ENCODE data around the gene WTIP.
"Not testable (repeated sequence)": the region's sequence is repeated elsewhere in the genome, so short reads cannot be mapped to it uniquely, and the experiment has no call there.

The WTIP gene

DNA sequence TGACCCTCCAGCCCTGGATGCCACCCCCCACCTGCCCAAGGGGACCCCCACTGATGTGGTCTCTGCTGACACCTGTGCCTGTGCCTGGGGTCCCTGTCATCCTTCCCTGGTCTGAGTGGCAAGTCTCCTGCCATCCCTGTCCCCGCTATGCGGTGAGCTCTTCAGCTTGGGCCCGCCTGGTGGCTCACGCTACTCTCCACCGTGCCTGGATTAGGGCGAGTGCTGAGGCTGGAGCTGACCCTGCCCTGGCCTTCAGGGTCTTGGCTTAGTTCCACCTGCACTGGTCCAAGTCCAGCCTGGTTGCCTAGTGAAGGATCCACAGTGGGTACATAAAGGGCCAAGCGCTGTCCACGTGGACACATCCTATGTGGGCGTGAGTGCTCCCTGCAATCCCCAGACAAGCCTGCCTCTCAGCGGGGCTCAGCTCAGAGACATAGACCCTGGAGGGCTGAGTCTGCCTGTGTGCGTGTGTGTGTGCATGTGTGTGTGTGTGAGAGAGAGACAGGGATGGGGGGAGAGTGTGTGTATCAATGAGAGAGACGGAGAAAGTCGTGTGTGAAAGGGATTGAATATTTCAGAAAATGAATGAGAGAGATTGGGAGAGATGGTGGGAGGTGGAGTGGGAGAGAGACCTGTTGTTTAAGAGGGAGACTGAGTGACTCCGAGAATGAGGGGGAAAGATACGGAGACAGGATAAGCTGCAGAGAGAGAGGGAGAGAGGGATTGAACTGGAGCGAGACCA is 22.1 kb downstream of the WTIP start:
- DNase-seq (ENCODE audit: low read depth in 2 of 2): no peak

DNA sequence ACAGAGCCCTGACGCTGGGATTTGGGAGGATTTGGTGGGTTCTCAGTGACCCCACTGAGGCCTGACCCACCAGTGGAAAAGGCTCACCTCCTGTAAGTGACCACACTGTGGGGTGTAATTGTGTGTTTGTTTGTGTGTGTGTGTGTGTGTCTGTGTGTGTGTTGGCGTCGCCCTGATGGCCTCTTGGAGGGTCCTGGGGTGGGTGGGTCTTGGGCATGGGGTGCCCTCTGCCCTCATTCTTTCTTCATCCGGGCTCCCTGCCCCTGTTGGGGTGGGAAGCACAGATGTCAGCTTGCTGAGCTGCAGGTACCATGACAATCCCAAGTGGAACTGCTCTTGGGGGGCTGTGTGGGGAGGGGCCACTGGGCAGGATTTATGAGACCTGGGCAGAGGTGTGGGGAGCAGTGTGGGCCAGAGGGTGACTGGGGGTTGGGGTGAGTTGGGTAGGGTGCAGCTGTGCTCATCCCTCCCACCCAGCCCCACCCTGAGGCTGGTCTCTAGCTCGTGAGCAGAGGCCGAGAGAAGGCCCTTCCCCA is 22.8 kb downstream of the WTIP start:
- DNase-seq (ENCODE audit: low read depth in 2 of 2): no peak

GRCh38 chr19:34504809-34505291 is 23.3 kb downstream of the WTIP start:
- DNase-seq (ENCODE audit: low read depth in 2 of 2): no peak

- no peak for DNase-seq (ENCODE audit: low read depth in 2 of 2)
Measured at GRCh38 chr19:34505321-34506025, 23.9 kb downstream of the WTIP start.

DNA sequence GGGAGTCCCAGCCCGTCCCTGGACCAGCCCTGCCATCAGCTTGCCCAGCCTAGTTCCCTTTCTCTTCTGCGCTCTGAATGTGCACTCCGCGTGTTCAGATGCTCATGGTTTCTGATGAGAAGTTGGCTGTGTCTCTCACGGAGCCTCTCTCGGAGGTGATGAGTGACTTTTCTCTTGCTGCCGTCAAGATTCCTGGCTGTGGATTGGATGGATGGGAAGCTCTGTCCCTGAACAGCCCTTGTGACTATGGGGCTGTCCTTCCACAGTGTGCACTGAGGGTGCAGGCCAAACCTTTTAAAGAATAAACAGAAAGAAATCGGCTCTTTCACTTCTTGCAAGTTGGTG is 24.4 kb downstream of the WTIP start:
- DNase-seq (ENCODE audit: low read depth in 2 of 2): no peak

GRCh38 chr19:34507414-34508067 is 26.0 kb downstream of the WTIP start:
- no peak for DNase-seq (ENCODE audit: low read depth in 2 of 2)

DNA sequence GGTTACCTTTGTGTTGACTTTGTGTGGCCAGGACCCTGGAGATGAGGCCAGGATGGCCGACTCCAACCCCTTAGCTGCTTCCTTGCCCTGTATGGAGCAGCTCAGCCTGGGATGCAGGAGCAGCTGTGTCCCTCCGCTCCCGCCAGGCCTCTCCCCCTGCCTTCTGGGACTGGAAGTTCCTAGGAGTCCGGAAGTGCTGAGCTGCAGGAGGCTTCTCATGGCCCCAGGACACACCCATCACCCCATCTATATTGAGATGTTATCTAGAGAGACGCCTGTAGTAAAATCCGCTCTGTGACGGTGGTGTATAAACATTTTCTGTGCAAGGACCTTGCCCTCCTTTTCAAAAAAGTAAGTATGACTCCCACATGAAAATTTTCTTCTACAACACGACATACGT is 27.0 kb downstream of the WTIP start:
- no peak for DNase-seq (ENCODE audit: low read depth in 2 of 2)

- not testable (repeated sequence) for DNase-seq (ENCODE audit: low read depth in 2 of 2)
Measured at GRCh38 chr19:34510904-34511303, 29.3 kb downstream of the WTIP start.

- DNase-seq (ENCODE audit: low read depth in 2 of 2): no peak
Measured at GRCh38 chr19:34512254-34512822, 30.8 kb downstream of the WTIP start.

- no peak for DNase-seq (ENCODE audit: low read depth in 2 of 2)
Measured at GRCh38 chr19:34513767-34514166, 32.2 kb downstream of the WTIP start.

DNA sequence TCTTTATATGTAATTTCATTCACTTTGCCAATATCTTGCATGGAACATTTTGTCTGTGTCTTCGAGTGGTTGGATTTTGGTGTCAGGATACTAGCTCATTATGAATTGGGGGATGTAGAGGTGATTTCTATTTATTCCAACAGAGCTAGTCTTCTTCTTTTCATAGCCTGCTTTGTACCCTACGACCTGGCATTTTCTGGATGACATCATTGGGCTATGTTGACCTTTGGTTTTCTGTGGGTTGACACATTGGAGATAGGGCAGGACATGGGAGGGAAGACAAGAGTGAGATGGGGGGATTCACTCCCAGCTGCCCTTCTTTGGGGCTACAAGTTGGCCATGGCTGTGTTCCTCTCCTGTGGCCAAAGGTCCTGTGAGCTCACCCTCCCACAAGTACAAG is 38.0 kb downstream of the WTIP start:
- DNase-seq (ENCODE audit: low read depth in 2 of 2): no peak

- no peak for DNase-seq (ENCODE audit: low read depth in 2 of 2)
Measured at GRCh38 chr19:34523408-34523807, 41.9 kb downstream of the WTIP start.

GRCh38 chr19:34525001-34525400 is 43.4 kb downstream of the WTIP start:
- no peak for DNase-seq (ENCODE audit: low read depth in 2 of 2)

DNA sequence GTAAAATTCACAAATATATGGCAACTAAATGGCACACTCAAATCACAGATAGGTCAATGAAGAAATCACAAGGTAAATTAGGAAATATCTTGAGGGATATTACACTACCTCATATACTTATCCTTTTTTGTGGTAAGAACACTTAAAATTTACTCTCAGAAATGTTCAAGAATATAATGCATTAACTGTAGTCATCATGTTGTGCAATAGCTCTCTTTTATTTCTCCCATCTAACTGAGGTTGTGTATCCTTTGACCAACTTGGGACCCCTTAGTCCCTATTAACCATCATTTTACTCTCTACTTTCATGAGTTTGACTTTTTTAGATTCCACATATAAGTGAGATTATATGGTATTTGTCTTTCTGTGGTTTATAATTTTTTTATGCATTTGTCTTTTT is 52.6 kb downstream of the WTIP start:
- no peak for DNase-seq (ENCODE audit: low read depth in 2 of 2)

DNA sequence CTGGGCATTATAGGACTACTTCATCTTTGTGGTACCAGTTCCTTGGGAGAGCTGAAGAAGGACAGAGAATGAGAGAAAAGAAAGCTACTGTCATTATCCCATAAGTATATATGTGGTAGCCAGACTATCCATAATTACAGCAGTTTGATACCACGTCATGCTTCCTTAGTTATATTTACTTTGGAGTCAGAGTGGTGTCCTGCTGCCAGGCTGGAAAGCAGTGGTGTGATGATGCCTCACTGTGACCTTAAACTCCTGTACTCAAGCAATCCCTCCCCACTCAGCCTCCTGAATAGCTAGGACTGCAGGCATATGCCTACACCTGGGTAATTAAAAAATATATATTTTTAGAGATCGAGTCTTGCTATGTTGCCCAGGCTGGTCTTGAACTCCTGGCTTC is 57.8 kb downstream of the WTIP start:
- no peak for DNase-seq (ENCODE audit: low read depth in 2 of 2)

GRCh38 chr19:34540811-34541557 is 59.4 kb downstream of the WTIP start:
- DNase-seq (ENCODE audit: low read depth in 2 of 2): no peak

DNA sequence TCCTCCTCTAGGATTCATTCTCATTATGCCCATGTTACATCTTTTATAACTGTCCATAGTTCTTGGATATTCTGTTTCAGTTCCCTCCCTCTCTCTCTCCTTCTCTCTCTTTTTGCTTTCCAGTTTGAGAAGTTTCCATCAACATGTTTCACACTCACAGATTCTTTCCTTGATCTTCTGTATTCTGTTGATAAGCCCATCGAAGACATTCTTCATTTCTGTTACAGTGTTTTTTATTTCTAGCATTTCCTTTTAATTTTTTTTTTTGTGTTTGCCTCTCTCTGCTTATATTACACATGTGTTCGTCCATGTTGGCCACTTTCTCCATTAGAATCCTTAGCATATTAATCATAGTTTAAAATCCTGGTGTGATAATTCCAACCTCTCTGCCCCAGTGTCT is 68.3 kb downstream of the WTIP start:
- DNase-seq (ENCODE audit: low read depth in 2 of 2): no peak

DNA sequence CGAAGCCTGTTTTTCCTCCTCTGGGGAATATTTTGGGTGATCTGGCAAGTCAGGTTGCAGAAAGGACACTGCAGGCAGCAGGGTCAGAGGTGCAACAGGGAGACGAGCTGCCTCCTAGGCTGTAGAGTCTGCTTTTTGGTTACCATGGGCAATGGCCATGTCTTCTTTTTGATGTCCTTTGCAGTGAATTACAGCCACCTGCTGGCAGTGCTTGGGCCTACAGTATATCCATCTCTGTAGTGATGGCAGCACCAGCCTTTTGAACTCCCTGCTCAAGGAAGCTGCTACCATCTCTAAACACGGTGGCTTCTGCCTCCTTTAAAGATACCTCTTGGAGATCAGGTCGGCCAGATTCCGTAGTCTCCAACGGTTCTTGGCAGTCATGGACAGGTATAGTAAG is 73.9 kb downstream of the WTIP start:
- no peak for DNase-seq (ENCODE audit: low read depth in 2 of 2)

DNA sequence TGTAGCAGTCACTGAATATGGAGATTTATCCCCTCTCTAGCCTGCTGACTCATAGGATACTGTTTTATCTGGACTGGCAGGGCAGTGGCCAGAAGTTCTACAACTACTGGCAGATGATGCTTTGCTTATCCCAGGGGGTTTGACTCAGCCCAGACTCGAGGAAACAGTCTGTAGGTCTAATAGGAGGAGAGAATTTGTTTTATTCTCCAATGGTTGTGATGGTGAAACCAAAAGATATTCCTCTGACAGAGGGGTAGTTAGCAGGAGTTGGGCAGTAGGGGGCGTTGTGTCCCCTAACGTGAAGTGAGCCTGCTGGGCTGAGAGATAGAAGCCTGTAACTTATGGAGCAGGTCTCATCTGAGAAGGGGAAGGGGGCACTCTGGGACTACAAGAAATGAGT is 74.9 kb downstream of the WTIP start:
- no peak for DNase-seq (ENCODE audit: low read depth in 2 of 2)

DNA sequence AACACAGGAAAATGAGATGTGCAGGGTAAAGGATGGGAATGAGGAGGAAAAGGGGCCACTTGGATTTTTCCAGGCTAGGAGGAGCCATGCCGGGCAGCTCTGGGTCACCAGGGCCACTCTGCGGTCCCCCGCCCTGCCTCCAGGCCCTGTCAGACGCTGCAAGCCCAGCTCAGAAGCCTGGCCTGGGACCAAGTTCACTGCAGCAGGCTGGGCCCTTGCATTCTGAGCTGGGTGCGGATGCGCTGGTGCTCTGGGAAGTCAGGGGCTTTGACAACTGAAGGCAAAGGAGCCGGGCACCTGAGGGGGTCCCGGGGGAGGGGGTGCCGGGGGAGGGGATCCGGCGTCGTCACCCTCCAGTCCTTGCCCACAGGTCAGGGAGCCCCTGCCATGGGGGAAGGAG is 77.5 kb downstream of the WTIP start:
- DNase-seq (ENCODE audit: low read depth in 2 of 2): no peak

GRCh38 chr19:34560229-34560628 is 78.7 kb downstream of the WTIP start:
- DNase-seq (ENCODE audit: low read depth in 2 of 2): no peak
